Neuronal stem cell (in vitro differentiated cells): Measurements from ENCODE around the gene SLC24A5. TPM values are rescaled to one million over a fixed set of nuclear protein-coding genes. Genes with fewer than 3 reads are reported as not detected.

Experiments
- DNase-seq: peaks from one replicate; pipeline ENCODE4 v3.0.0-alpha.2; 2013; ENCODE audit warnings: low spot score
- H2AFZ ChIP-seq: one replicate; pipeline ENCODE4 v1.6.1; 2013; ENCODE audit warnings: mild to moderate bottlenecking, low read length, inconsistent platforms
- H2AK5ac ChIP-seq: 2 replicates; pipeline ENCODE4 v1.6.1; 2013; ENCODE audit warnings: low read depth, mild to moderate bottlenecking, inconsistent platforms, low read length, moderate library complexity, mixed read lengths
- H2BK120ac ChIP-seq: 2 replicates; pipeline ENCODE4 v1.6.1; 2013; ENCODE audit warnings: low read depth, mild to moderate bottlenecking, inconsistent platforms, low read length, moderate library complexity, mixed read lengths
- H2BK12ac ChIP-seq: one replicate; pipeline ENCODE4 v1.6.1; 2013; ENCODE audit warnings: low read length, inconsistent platforms
- H2BK15ac ChIP-seq: 2 replicates; pipeline ENCODE4 v1.6.1; 2013; ENCODE audit warnings: mild to moderate bottlenecking, low read length, inconsistent platforms, mixed read lengths
- H2BK5ac ChIP-seq: one replicate; pipeline ENCODE4 v1.6.1; 2013; ENCODE audit warnings: inconsistent platforms, mild to moderate bottlenecking, low read length, moderate library complexity
- H3K14ac ChIP-seq: one replicate; pipeline ENCODE4 v1.6.1; 2013; ENCODE audit warnings: low read length, inconsistent platforms
- H3K18ac ChIP-seq: 2 replicates; pipeline ENCODE4 v1.6.1; 2013; ENCODE audit warnings: low read length, inconsistent platforms
- H3K23ac ChIP-seq: 2 replicates; pipeline ENCODE4 v1.6.1; 2013; ENCODE audit warnings: low read depth, mild to moderate bottlenecking, mixed read lengths, low read length, inconsistent platforms; ENCODE audit not compliant: poor library complexity
- H3K27ac ChIP-seq: replicated peaks from 3 replicates; pipeline ENCODE4 v1.5.1; 2013; ENCODE audit warnings: low read length, inconsistent platforms
- H3K27me3 ChIP-seq, 3 experiments: 2 replicates each; pipeline ENCODE4 v1.6.1; 2013; ENCODE audit warnings: low read length in 3 of 3, mild to moderate bottlenecking in 2 of 3, inconsistent platforms in 1 of 3, low read depth in 1 of 3, mixed read lengths in 1 of 3, moderate library complexity in 1 of 3; ENCODE audit not compliant: control insufficient read depth in 3 of 3, insufficient read depth in 3 of 3
- H3K36me3 ChIP-seq, 2 donors: replicated peaks in 1 of 2; 2 replicates each; pipeline ENCODE4 v1.6.1; 2013; ENCODE audit warnings: low read length in 2 of 2; ENCODE audit not compliant: control insufficient read depth in 2 of 2, insufficient read depth in 2 of 2
- H3K4ac ChIP-seq: 2 replicates; pipeline ENCODE4 v1.6.1; 2013; ENCODE audit warnings: inconsistent platforms, mild to moderate bottlenecking, low read length, moderate library complexity
- H3K4me1 ChIP-seq, 2 donors: 1 replicate in 1 of 2; 2 replicates in 1 of 2; pipeline ENCODE4 v1.6.1; 2013; ENCODE audit warnings: low read length in 2 of 2, low read depth in 1 of 2; ENCODE audit not compliant: control insufficient read depth in 2 of 2, insufficient read depth in 1 of 2
- H3K4me2 ChIP-seq: one replicate; pipeline ENCODE4 v1.6.1; 2013; ENCODE audit warnings: mild to moderate bottlenecking, low read length, inconsistent platforms; ENCODE audit not compliant: insufficient read depth, poor library complexity, severe bottlenecking
- H3K4me3 ChIP-seq, 2 donors: 2 replicates each; pipeline ENCODE4 v1.5.1; 2013; ENCODE audit warnings: low read length in 2 of 2, mild to moderate bottlenecking in 2 of 2, inconsistent platforms in 1 of 2, moderate library complexity in 1 of 2
- H3K79me1 ChIP-seq: one replicate; pipeline ENCODE4 v1.6.1; 2013; ENCODE audit warnings: low read depth, mild to moderate bottlenecking, inconsistent platforms, low read length, moderate library complexity
- H3K9ac ChIP-seq: one replicate; pipeline ENCODE4 v1.6.1; 2013; ENCODE audit warnings: mild to moderate bottlenecking, low read depth, low read length, inconsistent platforms; ENCODE audit not compliant: poor library complexity
- H3K9me3 ChIP-seq, 2 donors: replicated peaks in 1 of 2; 2 replicates each; pipeline versions ENCODE3 to v1.6.1; 2013; ENCODE audit warnings: low read length in 2 of 2, mild to moderate bottlenecking in 2 of 2, inconsistent platforms in 1 of 2, low read depth in 1 of 2, mixed read lengths in 1 of 2, moderate library complexity in 1 of 2; ENCODE audit not compliant: control insufficient read depth in 2 of 2, insufficient read depth in 1 of 2
- H4K8ac ChIP-seq: one replicate; pipeline ENCODE4 v1.6.1; 2013; ENCODE audit warnings: low read depth, mild to moderate bottlenecking, inconsistent platforms, low read length, moderate library complexity
- H4K91ac ChIP-seq: one replicate; pipeline ENCODE4 v1.6.1; 2013; ENCODE audit warnings: low read length, low read depth, mild to moderate bottlenecking, inconsistent platforms; ENCODE audit not compliant: poor library complexity
- WGBS, 2 donors: extraction: QIAGEN DNeasy Blood & Tissue Kit; methylation state at CpG; one replicate each; pipeline ENCODE4 v1.1.7; 2013; ENCODE audit warnings: missing lambda C conversion rate in 2 of 2, mixed read lengths in 1 of 2; ENCODE audit not compliant: insufficient read length in 2 of 2, insufficient replicate concordance in 1 of 2; ENCODE audit errors: extremely low coverage in 2 of 2; 5-methylcytosine and 5-hydroxymethylcytosine counted together
- polyA plus RNA-seq, 2 experiments: library from polyadenylated mRNA; stranded (reverse); fragments of 200-250 nt; gene quantifications; one replicate each; pipeline ENCODE4 v1.2.3, GENCODE V29; 2013

The SLC24A5 gene
- polyA plus RNA-seq (2013, experiment 1 of 2) = 0.31 TPM
- 0.36 TPM for polyA plus RNA-seq (2013, experiment 2 of 2)

DNA sequence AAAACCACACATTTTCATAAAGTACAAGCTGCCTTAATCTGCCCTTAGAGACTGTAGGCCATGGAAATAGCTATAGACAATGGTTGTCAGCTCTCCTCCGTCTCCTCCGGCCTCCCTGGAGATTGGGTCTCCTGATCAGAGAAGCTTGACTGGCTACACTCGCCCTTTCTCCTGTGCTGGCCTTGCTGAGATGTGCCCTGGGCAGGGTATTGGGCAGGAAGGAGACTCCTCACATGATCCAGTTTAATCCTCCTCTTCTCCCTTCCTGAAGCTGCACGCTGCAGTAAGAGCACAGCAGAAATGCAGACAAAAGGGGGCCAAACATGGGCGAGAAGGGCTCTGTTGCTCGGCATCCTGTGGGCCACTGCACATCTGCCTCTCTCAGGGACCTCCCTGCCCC lies at the start of gene SLC24A5:
Gene SLC24A5, plus strand, starts transcription at position 246 of the 400 bp plus-strand sequence. Its CDS starts 55 bp downstream, at position 301.
- Histone ChIP-seq H3K79me1 (no peaks in the 10 kb centered on the region), H3K27me3 (peaks cover 0 to 3% (median 0%) of the 10 kb centered on the region in 3 experiments), H4K8ac (no peak within 1 kb of the TSS), H3K27ac (no peak within 1 kb of the TSS), H3K4me2 (no peak within 1 kb of the TSS), H3K9me3 (no peaks in the 10 kb centered on the region), H2BK120ac (no peak within 1 kb of the TSS), H2BK12ac (no peak within 1 kb of the TSS), H2BK5ac (no peak within 1 kb of the TSS), H3K14ac (peak within 1 kb of the TSS; percentile 26), H3K4ac (no peak within 1 kb of the TSS), H3K9ac (peak within 1 kb of the TSS; percentile 25), H3K36me3 (no peaks in the 10 kb centered on the region), H3K18ac (peak within 1 kb of the TSS; percentile 91), H2AFZ (peak within 1 kb of the TSS; percentile 67), H3K4me3 (no peak within 1 kb of the TSS), H3K23ac (no peak within 1 kb of the TSS), H2AK5ac (no peak within 1 kb of the TSS), H4K91ac (no peak within 1 kb of the TSS), H3K4me1 (peaks cover 3 to 9% of the 10 kb centered on the region in 2 donors), H2BK15ac (no peak within 1 kb of the TSS)
- WGBS, 2 donors = no CpG with 5 or more reads among the region's 6 CpGs
- DNase-seq = no peak

DNA sequence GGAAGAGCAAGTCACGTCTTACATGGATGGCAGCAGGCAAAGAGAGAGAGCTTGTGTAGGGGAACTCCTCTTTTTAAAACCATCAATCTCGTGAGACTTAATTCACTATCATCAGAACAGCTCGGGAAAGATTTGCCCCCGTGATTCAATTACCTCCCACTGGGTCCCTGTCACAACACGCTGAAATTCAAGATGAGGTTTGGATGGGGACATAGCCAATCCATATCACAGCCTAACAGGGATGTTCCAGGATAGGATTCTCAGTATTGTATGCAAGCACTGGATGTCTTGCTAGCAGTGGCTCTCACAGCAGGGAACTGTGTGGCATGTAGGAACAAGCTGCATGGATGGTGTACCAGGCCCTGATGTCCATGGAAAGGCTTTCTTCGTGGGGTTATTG lies 47.8 kb upstream of the SLC24A5 start:
- no peaks in the 10 kb centered on the region for H3K79me1 ChIP-seq
- peaks cover 0 to 3% of the 10 kb centered on the region in 2 donors for H3K9me3 ChIP-seq
- no peak overlapping the region for H2BK12ac ChIP-seq
- H3K14ac ChIP-seq = no peak overlapping the region
- no CpG with 5 or more reads among the region's 6 CpGs for WGBS, 2 donors
- H2AFZ ChIP-seq = no peak overlapping the region
- H2BK15ac ChIP-seq = no peak overlapping the region
- no peak overlapping the region for H4K8ac ChIP-seq
- no peak for DNase-seq
- H3K4ac ChIP-seq = no peak overlapping the region
- H2BK5ac ChIP-seq = no peak overlapping the region
- no peak overlapping the region for H3K4me3 ChIP-seq
- no peak overlapping the region for H3K18ac ChIP-seq
- H3K36me3 ChIP-seq = no peaks in the 10 kb centered on the region
- H3K9ac ChIP-seq = no peak overlapping the region
- H4K91ac ChIP-seq = no peak overlapping the region
- no peak overlapping the region for H3K4me2 ChIP-seq
- peaks cover 0 to 1% (median 0%) of the 10 kb centered on the region in 3 experiments for H3K27me3 ChIP-seq
- no peak overlapping the region for H2BK120ac ChIP-seq
- no peak overlapping the region for H2AK5ac ChIP-seq
- no peaks in the 10 kb centered on the region for H3K4me1 ChIP-seq
- H3K27ac ChIP-seq = no peak overlapping the region
- no peak overlapping the region for H3K23ac ChIP-seq

DNA sequence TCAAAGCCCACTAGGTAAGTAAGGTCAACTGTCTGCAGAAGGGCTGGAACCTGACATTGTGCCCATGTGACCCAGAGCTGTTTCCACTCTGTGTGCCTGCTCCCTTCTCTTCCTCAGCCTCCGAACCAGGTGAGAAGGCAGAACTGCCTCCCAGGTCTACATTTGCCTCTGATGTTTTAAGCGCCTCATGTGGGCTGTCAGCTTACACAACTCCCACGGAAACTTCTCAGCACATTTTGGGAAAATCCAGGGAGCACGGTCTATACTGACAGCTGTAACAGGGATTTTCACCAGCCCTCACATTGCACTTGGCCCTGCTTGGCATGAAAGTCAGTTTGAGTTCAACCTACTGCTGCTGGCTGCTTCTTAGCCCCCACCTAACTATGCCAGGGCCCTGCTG lies 46.9 kb upstream of the SLC24A5 start:
- no peak overlapping the region for H2BK15ac ChIP-seq
- DNase-seq = no peak
- no peak overlapping the region for H4K8ac ChIP-seq
- H2AFZ ChIP-seq = no peak overlapping the region
- H3K4me3 ChIP-seq = no peak overlapping the region
- H3K27me3 ChIP-seq = no peaks in the 10 kb centered on the region
- H3K9me3 ChIP-seq = peaks cover 0 to 2% of the 10 kb centered on the region in 2 donors
- WGBS, 2 donors = no CpG with 5 or more reads among the region's 4 CpGs
- H3K79me1 ChIP-seq = no peaks in the 10 kb centered on the region
- H2BK12ac ChIP-seq = no peak overlapping the region
- no peak overlapping the region for H3K4me2 ChIP-seq
- H3K36me3 ChIP-seq = no peaks in the 10 kb centered on the region
- H2AK5ac ChIP-seq = no peak overlapping the region
- no peak overlapping the region for H3K27ac ChIP-seq
- H3K4me1 ChIP-seq = no peaks in the 10 kb centered on the region
- no peak overlapping the region for H2BK120ac ChIP-seq
- H2BK5ac ChIP-seq = no peak overlapping the region
- H4K91ac ChIP-seq = no peak overlapping the region
- no peak overlapping the region for H3K23ac ChIP-seq
- H3K18ac ChIP-seq = no peak overlapping the region
- H3K9ac ChIP-seq = no peak overlapping the region
- no peak overlapping the region for H3K14ac ChIP-seq
- H3K4ac ChIP-seq = no peak overlapping the region

DNA sequence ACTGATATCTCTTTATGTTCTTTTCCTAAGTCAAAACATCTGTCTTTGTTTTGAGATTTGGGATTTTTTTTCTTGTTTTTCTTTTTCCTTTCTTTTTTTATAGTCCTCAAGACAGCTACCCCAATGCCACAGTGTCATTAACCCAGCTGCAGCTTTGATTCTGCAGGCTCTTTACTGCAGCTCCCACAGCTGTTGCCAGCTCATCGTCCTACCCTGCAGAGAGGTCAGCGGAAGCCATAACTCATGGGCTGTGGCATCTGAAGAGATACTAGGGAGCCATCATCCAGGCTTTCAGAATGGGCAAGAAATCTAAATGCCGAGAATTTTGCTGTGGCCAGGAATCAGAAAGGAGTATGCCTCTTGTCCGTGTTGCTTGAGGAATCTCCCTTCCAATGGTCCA lies 44.3 kb upstream of the SLC24A5 start:
- H2BK5ac ChIP-seq = no peak overlapping the region
- H3K23ac ChIP-seq = no peak overlapping the region
- no CpG with 5 or more reads among the region's 4 CpGs for WGBS, 2 donors
- no peak overlapping the region for H2AK5ac ChIP-seq
- no peak overlapping the region for H2AFZ ChIP-seq
- no peak overlapping the region for H3K4me2 ChIP-seq
- no peak overlapping the region for H3K27ac ChIP-seq
- H3K4me3 ChIP-seq = no peak overlapping the region
- no peak overlapping the region for H2BK120ac ChIP-seq
- no peak overlapping the region for H3K9ac ChIP-seq
- H3K27me3 ChIP-seq = no peaks in the 10 kb centered on the region
- H3K79me1 ChIP-seq = no peaks in the 10 kb centered on the region
- no peak for DNase-seq
- no peak overlapping the region for H3K4ac ChIP-seq
- H3K4me1 ChIP-seq = no peaks in the 10 kb centered on the region
- H3K36me3 ChIP-seq = no peaks in the 10 kb centered on the region
- no peak overlapping the region for H4K8ac ChIP-seq
- no peak overlapping the region for H2BK15ac ChIP-seq
- H3K9me3 ChIP-seq = peaks cover 0 to 2% of the 10 kb centered on the region in 2 donors
- no peak overlapping the region for H4K91ac ChIP-seq
- H2BK12ac ChIP-seq = no peak overlapping the region
- H3K18ac ChIP-seq = no peak overlapping the region
- H3K14ac ChIP-seq = no peak overlapping the region
